ENCODE measurements around the gene DOCK10.

GRCh38 chr2:224903621-224904020, 138.6 kb downstream of the DOCK10 start:
- TF ChIP-seq EP300 (IDR thresholded peaks at IDR 0.05) (no peak), CTCF (IDR thresholded peaks at IDR 0.05) (no peak), POLR2A (IDR thresholded peaks at IDR 0.05) (no peak)

Measured in stomach (tissue), 4 donors.